H1 (cell line): ENCODE results near the gene LAS1L. TPM values are rescaled to one million over a fixed set of nuclear protein-coding genes. Genes with fewer than 3 reads are reported as not detected.

ENCODE experiments used
- CTCF ChIA-PET: fragments of 300-600 bp; sonication (Branson Sonifier 250); formaldehyde crosslinking; loops from one replicate; lab custom pipeline; 2021; ENCODE audit not compliant: partially characterized antibody; lab: Charles Lee
- POLR2A ChIA-PET: fragments of 300-600 bp; sonication (Branson Sonifier 250); formaldehyde crosslinking; loops from one replicate; lab custom pipeline; 2021; ENCODE audit warnings: inconsistent platforms; ENCODE audit not compliant: partially characterized antibody; lab: Charles Lee
- DNase-seq, 2 experiments: peaks; one replicate each; pipeline versions ENCODE4 v3.0.0 to v3.0.0-alpha.2; 2010 to 2022; ENCODE audit warnings: low spot score in 2 of 2, low read depth in 1 of 2, mixed read lengths in 1 of 2
- FAIRE-seq: peaks from 2 replicates; lab custom pipeline; 2011; peaks lifted over from hg19 to GRCh38; lab: Jason Lieb, UNC
- H2AFZ ChIP-seq: 2 replicates; pipeline ENCODE4 v1.8.1; 2012; ENCODE audit warnings: low read length, inconsistent platforms
- H2AK5ac ChIP-seq: 2 replicates; pipeline ENCODE4 v1.6.1; 2013; ENCODE audit warnings: low read depth, low read length
- H2BK120ac ChIP-seq: replicated peaks from 2 replicates; pipeline ENCODE3; 2013; ENCODE audit warnings: low read depth, low read length, inconsistent platforms
- H2BK12ac ChIP-seq: 2 replicates; pipeline ENCODE4 v1.6.1; 2013; ENCODE audit warnings: low read depth, low read length
- H2BK15ac ChIP-seq: 2 replicates; pipeline ENCODE4 v1.6.1; 2013; ENCODE audit warnings: low read length
- H2BK20ac ChIP-seq: 2 replicates; pipeline ENCODE4 v1.6.1; 2013; ENCODE audit warnings: low read length
- H2BK5ac ChIP-seq: 2 replicates; pipeline ENCODE4 v1.6.1; 2013; ENCODE audit warnings: low read depth, low read length
- H3K14ac ChIP-seq: 2 replicates; pipeline ENCODE4 v1.6.1; 2013; ENCODE audit warnings: inconsistent platforms; ENCODE audit not compliant: insufficient read length
- H3K18ac ChIP-seq: 2 replicates; pipeline ENCODE4 v1.6.1; 2013; ENCODE audit warnings: low read length; ENCODE audit errors: extremely low read depth
- H3K23ac ChIP-seq: 2 replicates; pipeline ENCODE4 v1.6.1; 2013; ENCODE audit warnings: inconsistent platforms; ENCODE audit not compliant: insufficient read length
- H3K23me2 ChIP-seq: 2 replicates; pipeline ENCODE4 v1.6.1; 2013; ENCODE audit warnings: low read depth, low read length
- H3K27ac ChIP-seq: 2 replicates; pipeline ENCODE4 v1.6.1; 2011; ENCODE audit warnings: low read depth, low read length, inconsistent platforms
- H3K27me3 ChIP-seq, 4 experiments: replicated peaks in 1 of 4; 1 replicate in 1 of 4; 2 replicates in 3 of 4; pipeline versions ENCODE4 v1.6.1 to v1.8.1; 2011 to 2013; ENCODE audit warnings: low read length in 3 of 4, mild to moderate bottlenecking in 3 of 4, inconsistent platforms in 2 of 4, mixed read lengths in 2 of 4, moderate library complexity in 1 of 4; ENCODE audit not compliant: control insufficient read depth in 3 of 4, insufficient read depth in 3 of 4; ENCODE audit errors: extremely low read depth in 1 of 4
- H3K36me3 ChIP-seq, 4 experiments: 2 replicates each; pipeline versions ENCODE4 v1.6.1 to v1.8.1; 2011 to 2013; ENCODE audit warnings: mild to moderate bottlenecking in 4 of 4, low read length in 3 of 4, moderate library complexity in 2 of 4, control low read depth in 1 of 4, inconsistent platforms in 1 of 4; ENCODE audit not compliant: insufficient read depth in 4 of 4, control insufficient read depth in 2 of 4
- H3K4ac ChIP-seq: replicated peaks from 2 replicates; pipeline ENCODE3; 2013; ENCODE audit warnings: low read length, low read depth, mixed read lengths, inconsistent platforms; ENCODE audit not compliant: insufficient read length
- H3K4me1 ChIP-seq, 4 experiments: replicated peaks in 1 of 4; 1 replicate in 1 of 4; 2 replicates in 3 of 4; pipeline versions ENCODE4 v1.6.1 to v1.8.1; 2011 to 2013; ENCODE audit warnings: low read length in 3 of 4, inconsistent platforms in 2 of 4, mixed read lengths in 1 of 4; ENCODE audit not compliant: insufficient read depth in 4 of 4, control insufficient read depth in 3 of 4
- H3K4me2 ChIP-seq, 2 experiments: 2 replicates each; pipeline versions ENCODE4 v1.6.1 to v1.8.1; 2011 to 2013; ENCODE audit warnings: low read depth in 2 of 2, low read length in 2 of 2, control low read depth in 1 of 2, inconsistent platforms in 1 of 2, mild to moderate bottlenecking in 1 of 2; ENCODE audit not compliant: insufficient read depth in 1 of 2
- H3K4me3 ChIP-seq, 4 experiments: fragments of 200-600, 300-600 bp in 1 of 4; sonication (generic), shearing (Covaris generic), sonication (Bioruptor Twin) in 1 of 4; 2 replicates each; pipeline versions ENCODE4 v1.5.1 to v1.8.1; 2011 to 2016; ENCODE audit warnings: low read length in 4 of 4, low read depth in 3 of 4, control low read depth in 2 of 4, inconsistent platforms in 2 of 4, mild to moderate bottlenecking in 2 of 4, mixed read lengths in 1 of 4, moderate library complexity in 1 of 4; ENCODE audit not compliant: insufficient read depth in 2 of 4; ENCODE audit errors: extremely low read depth in 1 of 4
- H3K56ac ChIP-seq: replicated peaks from 2 replicates; pipeline ENCODE3; 2013; ENCODE audit warnings: low read depth, mild to moderate bottlenecking, mixed read lengths, low read length, inconsistent platforms; ENCODE audit not compliant: insufficient read length
- H3K79me1 ChIP-seq: 2 replicates; pipeline ENCODE4 v1.6.1; 2013; ENCODE audit warnings: low read depth, low read length, control low read depth
- H3K79me2 ChIP-seq, 2 experiments: 2 replicates each; pipeline versions ENCODE4 v1.6.1 to v1.8.1; 2012 to 2013; ENCODE audit warnings: low read length in 2 of 2, mild to moderate bottlenecking in 2 of 2, inconsistent platforms in 1 of 2; ENCODE audit not compliant: insufficient read depth in 2 of 2, control insufficient read depth in 1 of 2
- H3K9ac ChIP-seq, 4 experiments: replicated peaks in 1 of 4; 1 replicate in 1 of 4; 2 replicates in 3 of 4; pipeline versions ENCODE4 v1.6.1 to v1.8.1; 2011 to 2013; ENCODE audit warnings: low read depth in 3 of 4, low read length in 3 of 4, control low read depth in 2 of 4, mild to moderate bottlenecking in 2 of 4, moderate library complexity in 2 of 4, inconsistent platforms in 1 of 4; ENCODE audit errors: extremely low read depth in 1 of 4
- H3K9me3 ChIP-seq, 2 experiments: 2 replicates each; pipeline versions ENCODE4 v1.6.1 to v1.8.1; 2012 to 2013; ENCODE audit warnings: mild to moderate bottlenecking in 2 of 2, moderate library complexity in 2 of 2, control low read depth in 1 of 2, inconsistent platforms in 1 of 2, low read depth in 1 of 2, low read length in 1 of 2, mixed read lengths in 1 of 2; ENCODE audit not compliant: insufficient read depth in 2 of 2
- H4K20me1 ChIP-seq, 2 experiments: replicated peaks in 1 of 2; 2 replicates each; pipeline versions ENCODE3 to v1.8.1; 2011 to 2013; ENCODE audit warnings: inconsistent platforms in 2 of 2, low read length in 2 of 2, mild to moderate bottlenecking in 1 of 2; ENCODE audit not compliant: insufficient read depth in 2 of 2, control insufficient read depth in 1 of 2
- H4K5ac ChIP-seq: 2 replicates; pipeline ENCODE4 v1.6.1; 2013; ENCODE audit warnings: low read length, low read depth, mixed read lengths, inconsistent platforms; ENCODE audit not compliant: insufficient read length
- H4K8ac ChIP-seq: 2 replicates; pipeline ENCODE4 v1.8.0; 2013; ENCODE audit warnings: mild to moderate bottlenecking, moderate library complexity, low read length, inconsistent platforms; ENCODE audit not compliant: insufficient read depth; ENCODE audit errors: extremely low read depth
- H4K91ac ChIP-seq: replicated peaks from 2 replicates; pipeline ENCODE3; 2013; ENCODE audit warnings: low read length, mixed read lengths, inconsistent platforms; ENCODE audit not compliant: insufficient read length
- ATF2 ChIP-seq: IDR thresholded peaks from 2 replicates; pipeline ENCODE4 v1.6.1; 2012; ENCODE audit warnings: low read length, inconsistent platforms
- CHD2 ChIP-seq: IDR thresholded peaks from 2 replicates; pipeline ENCODE4 v1.6.1; 2012; ENCODE audit warnings: low read length, improper control_type of control experiment
- CTBP2 ChIP-seq: IDR thresholded peaks from 2 replicates; pipeline ENCODE4 v1.7.0; 2011; ENCODE audit warnings: borderline replicate concordance, mild to moderate bottlenecking, moderate library complexity, mixed read lengths, low read length; ENCODE audit not compliant: insufficient read depth, insufficient read length
- KDM4A ChIP-seq: IDR thresholded peaks from one replicate; pipeline ENCODE4 v1.7.1; 2012; ENCODE audit warnings: low read depth, mild to moderate bottlenecking, moderate library complexity, low read length, inconsistent platforms; ENCODE audit not compliant: severe bottlenecking
- KDM5A ChIP-seq: fragments of 200-600 bp; IDR thresholded peaks from 2 replicates; pipeline ENCODE4 v1.7.1; 2012; ENCODE audit warnings: mild to moderate bottlenecking, low read length, inconsistent platforms, mixed read lengths
- POLR2A ChIP-seq, 2 experiments: IDR thresholded peaks; 1 replicate in 1 of 2; 2 replicates in 1 of 2; pipeline ENCODE4 v1.6.1; 2011; ENCODE audit warnings: low read depth in 2 of 2, low read length in 2 of 2, mild to moderate bottlenecking in 2 of 2; ENCODE audit errors: control extremely low read depth in 1 of 2
- POLR2AphosphoS5 ChIP-seq: IDR thresholded peaks from 2 replicates; pipeline ENCODE4 v1.6.1; 2011; ENCODE audit warnings: low read depth, low read length
- RAD21 ChIP-seq, 2 experiments: IDR thresholded peaks in 1 of 2; conservative IDR thresholded peaks in 1 of 2; 2 replicates each; pipeline ENCODE4 v1.6.1; 2011; ENCODE audit warnings: low read depth in 2 of 2, low read length in 2 of 2, improper control_type of control experiment in 1 of 2, inconsistent platforms in 1 of 2, mild to moderate bottlenecking in 1 of 2, moderate library complexity in 1 of 2
- RFX5 ChIP-seq: IDR thresholded peaks from 2 replicates; pipeline ENCODE4 v1.6.1; 2011; ENCODE audit warnings: low read depth, low read length, improper control_type of control experiment, borderline replicate concordance
- RNF2 ChIP-seq: fragments of 200-900, 300-1000 bp; sonication (generic); IDR thresholded peaks from 2 replicates; pipeline ENCODE4 v1.7.1; 2016; ENCODE audit warnings: borderline replicate concordance, low read depth, mild to moderate bottlenecking, antibody characterized with exemption, low read length; ENCODE audit not compliant: poor library complexity, severe bottlenecking; ENCODE audit errors: missing control alignments
- RXRA ChIP-seq: IDR thresholded peaks from 2 replicates; pipeline ENCODE4 v1.6.1; 2011; ENCODE audit warnings: low read depth, mild to moderate bottlenecking, low read length, moderate library complexity; ENCODE audit not compliant: insufficient read depth
- SIRT6 ChIP-seq: IDR thresholded peaks from one replicate; pipeline ENCODE4 v1.7.1; 2012; ENCODE audit warnings: low read length, inconsistent platforms
- SIX5 ChIP-seq: IDR thresholded peaks from 2 replicates; pipeline ENCODE4 v1.6.1; 2011; ENCODE audit warnings: mild to moderate bottlenecking, low read depth, low read length
- WGBS, 2 experiments: shearing (Covaris generic) in 1 of 2; methylation state at CpG; one replicate each; pipeline versions ENCODE4 v1.1.6 to v1.1.7; 2013 to 2015; ENCODE audit warnings: low lambda C conversion rate in 2 of 2, mixed read lengths in 2 of 2, inconsistent platforms in 1 of 2, low coverage in 1 of 2, missing lambda C conversion rate in 1 of 2; ENCODE audit not compliant: insufficient replicate concordance in 2 of 2, insufficient coverage in 1 of 2, insufficient read length in 1 of 2; ENCODE audit errors: extremely low coverage in 1 of 2, missing lambda C conversion rate in 1 of 2; 5-methylcytosine and 5-hydroxymethylcytosine counted together
- polyA plus RNA-seq, 7 experiments: library from polyadenylated mRNA; depleted of rRNA in 3 of 7; stranded (reverse) in 5 of 7; unstranded in 2 of 7; fragments of >200 nt in 5 of 7; fragments of 200-250 nt in 2 of 7; gene quantifications; 1 replicate in 5 of 7; 2 replicates in 1 of 7; 4 replicates in 1 of 7; pipeline versions ENCODE4 v1.2.1 to v1.2.3, GENCODE V29; 2011 to 2013; ENCODE audit warnings: missing spikeins in 2 of 7, mixed read lengths in 2 of 7
- total RNA-seq: library from RNA; stranded (reverse); fragmentation: NEBNext Ultra II Directional; extraction: Animal tissue kit (Norgen Biotek cat#: 25700); gene quantifications from 2 replicates; pipeline ENCODE4 v1.2.1, GENCODE V29; 2021

LAS1L gene
- total and polyA plus RNA-seq, 2 of the 8 experiments (the other 6 are each of a cell fraction or from before 2014, with no cell fraction given): 39.5 to 65.0 TPM

GRCh38 chrX:65493431-65493830 is 41.2 kb downstream of the LAS1L start:
- WGBS, 2 experiments: 83% methylated on average over 1 of the region's 1 CpG; no CpG with 5 or more reads in 1 of the 2 experiments
- Histone ChIP-seq H3K56ac (no peak overlapping the region), H3K18ac (no peak overlapping the region), H4K8ac (no peak overlapping the region), H3K79me1 (no peaks in the 10 kb centered on the region), H3K23me2 (no peaks in the 10 kb centered on the region), H2BK5ac (no peak overlapping the region), H3K36me3 (no peaks in the 10 kb centered on the region), H3K27ac (no peak overlapping the region), H3K4ac (no peak overlapping the region), H4K20me1 (no peaks in the 10 kb centered on the region), H2AK5ac (no peak overlapping the region), H2BK15ac (no peak overlapping the region), H3K4me2 (no peak overlapping the region), H2BK12ac (no peak overlapping the region), H3K23ac (no peak overlapping the region), H4K91ac (no peak overlapping the region), H2AFZ (no peak overlapping the region), H3K9me3 (no peaks in the 10 kb centered on the region), H3K4me3 (no peak overlapping the region), H3K27me3 (no peaks in the 10 kb centered on the region), H2BK20ac (no peak overlapping the region), H4K5ac (no peak overlapping the region), H2BK120ac (no peak overlapping the region), H3K79me2 (no peaks in the 10 kb centered on the region), H3K14ac (no peak overlapping the region), H3K9ac (no peak overlapping the region), H3K4me1 (no peaks in the 10 kb centered on the region; a peak in 2 of 7 replicates)
- FAIRE-seq (peak; percentile 70), DNase-seq (no peak)
- ChIA-PET CTCF (no interaction called here), POLR2A (interaction anchor here (1.1 to 1.3 kb wide), 2 partner anchors 10 to 30 kb away, joined by 3 to 4 read pairs; no protein-coding TSS in a partner anchor)
- TF ChIP-seq ATF2: no peak
- TF ChIP-seq CHD2: no peak
- no peak for TF ChIP-seq SIX5
- TF ChIP-seq KDM4A: no peak
- TF ChIP-seq KDM5A: no peak
- TF ChIP-seq RNF2: no peak
- no peak for TF ChIP-seq SIRT6
- TF ChIP-seq CTBP2: no peak
- no peak for TF ChIP-seq RXRA
- TF ChIP-seq POLR2A (IDR thresholded peaks at IDR 0.05; ENCODE audit: control extremely low read depth in 1 of 2, low read depth in 2 of 2, low read length in 2 of 2): no peak
- TF ChIP-seq RAD21 (IDR thresholded peaks at IDR 0.05 in 1 of 2, conservative IDR thresholded peaks at IDR 0.05 in 1 of 2; ENCODE audit: low read depth in 2 of 2, low read length in 2 of 2): no peak
- no peak for TF ChIP-seq POLR2AphosphoS5
- no peak for TF ChIP-seq RFX5
